Keratinocyte (primary cell): ENCODE measurements around the gene STAC2. TPM values are rescaled to one million over a fixed set of nuclear protein-coding genes. Genes with fewer than 3 reads are reported as not detected.

Source experiments
- DNase-seq: peaks from one replicate; pipeline ENCODE4 v3.0.0-alpha.2; 2011; ENCODE audit warnings: low read depth, missing footprints, low spot score
- FAIRE-seq: peaks from 2 replicates; lab custom pipeline; 2011; peaks lifted over from hg19 to GRCh38; lab: Jason Lieb, UNC
- H2AFZ ChIP-seq: 2 replicates; pipeline ENCODE4 v1.6.0; 2012; ENCODE audit warnings: low read length, control low read depth, inconsistent platforms; ENCODE audit not compliant: control insufficient read depth
- H3K27ac ChIP-seq: 2 replicates; pipeline ENCODE4 v1.5.1; 2011; ENCODE audit warnings: low read length; ENCODE audit not compliant: control insufficient read depth, insufficient read depth
- H3K27me3 ChIP-seq: 3 replicates; pipeline ENCODE4 v1.6.0; 2011; ENCODE audit warnings: low read length; ENCODE audit not compliant: control insufficient read depth, insufficient read depth; ENCODE audit errors: extremely low read depth
- H3K36me3 ChIP-seq, 2 experiments: 2 replicates in 1 of 2; 3 replicates in 1 of 2; pipeline ENCODE4 v1.5.1; 2011; ENCODE audit warnings: low read length in 2 of 2, mild to moderate bottlenecking in 1 of 2; ENCODE audit not compliant: control insufficient read depth in 2 of 2, insufficient read depth in 2 of 2; ENCODE audit errors: extremely low read depth in 1 of 2
- H3K4me1 ChIP-seq: 3 replicates; pipeline ENCODE4 v1.5.1; 2011; ENCODE audit warnings: low read length; ENCODE audit not compliant: control insufficient read depth, insufficient read depth; ENCODE audit errors: extremely low read depth
- H3K4me2 ChIP-seq: 3 replicates; pipeline ENCODE4 v1.6.0; 2011; ENCODE audit warnings: low read depth, low read length; ENCODE audit not compliant: control insufficient read depth, insufficient read depth; ENCODE audit errors: extremely low read depth
- H3K4me3 ChIP-seq, 3 experiments: fragments of 200-600 bp in 1 of 3; sonication (generic) in 1 of 3; 2 replicates in 2 of 3; 3 replicates in 1 of 3; pipeline ENCODE4 v1.5.1; 2011 to 2016; ENCODE audit warnings: low read length in 3 of 3, mild to moderate bottlenecking in 3 of 3, control low read depth in 2 of 3, inconsistent platforms in 1 of 3, low read depth in 1 of 3, mixed read lengths in 1 of 3, mixed run types in 1 of 3, moderate library complexity in 1 of 3; ENCODE audit not compliant: control insufficient read depth in 2 of 3, insufficient read depth in 2 of 3; ENCODE audit errors: extremely low read depth in 1 of 3
- H3K79me2 ChIP-seq: 2 replicates; pipeline ENCODE4 v1.6.0; 2012; ENCODE audit warnings: low read length; ENCODE audit not compliant: control insufficient read depth, insufficient read depth
- H3K9ac ChIP-seq: 3 replicates; pipeline ENCODE4 v1.6.0; 2011; ENCODE audit warnings: low read length; ENCODE audit not compliant: control insufficient read depth, insufficient read depth; ENCODE audit errors: extremely low read depth
- H3K9me1 ChIP-seq: 3 replicates; pipeline ENCODE4 v1.6.0; 2011; ENCODE audit warnings: low read length; ENCODE audit not compliant: control insufficient read depth, insufficient read depth; ENCODE audit errors: extremely low read depth
- H3K9me3 ChIP-seq: 2 replicates; pipeline ENCODE4 v1.5.1; 2012; ENCODE audit warnings: low read depth, low read length; ENCODE audit not compliant: control insufficient read depth
- H4K20me1 ChIP-seq: 3 replicates; pipeline ENCODE4 v1.6.0; 2011; ENCODE audit warnings: low read length; ENCODE audit not compliant: control insufficient read depth, insufficient read depth; ENCODE audit errors: extremely low read depth
- CTCF ChIP-seq, 3 experiments: IDR thresholded peaks in 1 of 3; conservative IDR thresholded peaks in 1 of 3; optimal IDR thresholded peaks in 1 of 3; 2 replicates in 2 of 3; 3 replicates in 1 of 3; pipeline versions ENCODE3 to v1.5.1; 2011; ENCODE audit warnings: low read length in 3 of 3, mild to moderate bottlenecking in 3 of 3, moderate library complexity in 2 of 3, control low read depth in 1 of 3, inconsistent platforms in 1 of 3; ENCODE audit not compliant: insufficient read depth in 2 of 3; ENCODE audit errors: extremely low read depth in 1 of 3
- EZH2 ChIP-seq: IDR thresholded peaks from one replicate; pipeline ENCODE4 v1.6.1; 2012; ENCODE audit warnings: inconsistent platforms, mild to moderate bottlenecking, low read length, moderate library complexity
- dilution Hi-C: fragments of 300-500 bp; cut with MboI; formaldehyde crosslinking; loops from one replicate; pipeline ENCODE4 v1.7.0; 2020; ENCODE audit warnings: low sequenced_read_pairs; ENCODE audit not compliant: extremely low pct_ligation_motif_present
- polyA plus RNA-seq, 5 experiments: library from polyadenylated mRNA; depleted of rRNA in 3 of 5; stranded (reverse) in 3 of 5; stranded (forward) in 1 of 5; unstranded in 1 of 5; fragments of >200 nt; gene quantifications; 1 replicate in 1 of 5; 2 replicates in 3 of 5; 3 replicates in 1 of 5; pipeline versions ENCODE4 v1.2.1 to v1.2.3, GENCODE V29; 2011 to 2012; ENCODE audit warnings: missing spikeins in 2 of 5, low read depth in 1 of 5, low replicate concordance in 1 of 5

Gene STAC2
- polyA plus RNA-seq, 1 donor (not counting 4 experiments of a cell fraction or from before 2014, with no cell fraction given) = not detected

- H3K79me2 ChIP-seq = no peaks in the 10 kb centered on the region
- DNase-seq = no peak
- H4K20me1 ChIP-seq = no peaks in the 10 kb centered on the region
- peaks cover 9% of the 10 kb centered on the region for H3K4me1 ChIP-seq
- dilution Hi-C loops = no loop called here
- no peak overlapping the region for H3K27ac ChIP-seq
- no peak overlapping the region for H3K4me2 ChIP-seq
- H3K27me3 ChIP-seq = peaks cover 10% of the 10 kb centered on the region
- H3K9ac ChIP-seq = no peak overlapping the region
- no peak for TF ChIP-seq EZH2
- no peak for TF ChIP-seq CTCF (optimal IDR thresholded peaks at IDR 0.05 in 1 of 3, IDR thresholded peaks at IDR 0.05 in 1 of 3, conservative IDR thresholded peaks at IDR 0.05 in 1 of 3; ENCODE audit: extremely low read depth in 1 of 3, insufficient read depth in 2 of 3, low read length in 3 of 3)
- H3K36me3 ChIP-seq = no peaks in the 10 kb centered on the region
- no peaks in the 10 kb centered on the region for H3K9me1 ChIP-seq
- no peaks in the 10 kb centered on the region for H3K9me3 ChIP-seq
- H3K4me3 ChIP-seq = no peak overlapping the region
- H2AFZ ChIP-seq = no peak overlapping the region
- FAIRE-seq = no peak
Observed at GRCh38 chr17:39166437-39167335, 59.1 kb downstream of the STAC2 start.

GRCh38 chr17:39165841-39166349 is 59.9 kb downstream of the STAC2 start, which contains the start of gene ARL5C:
ARL5C (minus strand) TSS chr17:39166161; CDS start chr17:39165760, 401 bp downstream.
- Histone ChIP-seq H3K4me3 (peak within 1 kb of the TSS in 1 of 3 experiments; percentile 52), H3K9ac (no peak within 1 kb of the TSS), H3K4me2 (peak within 1 kb of the TSS; percentile 73), H4K20me1 (no peaks in the 10 kb centered on the region), H3K4me1 (peaks cover 9% of the 10 kb centered on the region), H2AFZ (peak within 1 kb of the TSS; percentile 76), H3K27ac (no peak within 1 kb of the TSS), H3K9me1 (no peaks in the 10 kb centered on the region), H3K9me3 (no peaks in the 10 kb centered on the region), H3K36me3 (no peaks in the 10 kb centered on the region), H3K27me3 (peaks cover 10% of the 10 kb centered on the region), H3K79me2 (no peaks in the 10 kb centered on the region)
- FAIRE-seq = no peak
- TF ChIP-seq EZH2 (no peak), CTCF (optimal IDR thresholded peaks at IDR 0.05 in 1 of 3, IDR thresholded peaks at IDR 0.05 in 1 of 3, conservative IDR thresholded peaks at IDR 0.05 in 1 of 3; ENCODE audit: extremely low read depth in 1 of 3, insufficient read depth in 2 of 3, low read length in 3 of 3) (no peak)
- no peak for DNase-seq
- dilution Hi-C loops = no loop called here
